HepG2 (cell line): Measurements from ENCODE around the gene TLX3. TPM values are rescaled to one million over a fixed set of nuclear protein-coding genes. Genes with fewer than 3 reads are reported as not detected.

Experiments used
- ATAC-seq: fragments of 200-7000 bp; cut with Tn5 transposase; 3 replicates; pipeline ENCODE4 v1.9.1; 2020; ENCODE audit warnings: mild to moderate bottlenecking, moderate library complexity
- BruUV-seq: library from RNA; stranded (reverse); fragments of 400-500 nt; replicated peaks from 2 replicates; lab custom pipeline; 2021; lab: Mats Ljungman, UMichigan
- CTCF ChIA-PET: fragments of 300-600 bp; formaldehyde crosslinking; extraction: SDS; loops from one replicate; lab custom pipeline; 2021; ENCODE audit warnings: low total read pairs, inconsistent platforms, low intra/inter-chr PET ratio; lab: Yijun Ruan, JAX
- POLR2A ChIA-PET: fragments of 350-600 bp; sonication (Branson Sonifier 250); formaldehyde crosslinking; loops from one replicate; lab custom pipeline; 2020; ENCODE audit warnings: antibody characterized with exemption, inconsistent platforms; lab: Yijun Ruan, JAX
- DNase-seq: peaks from one replicate; pipeline ENCODE4 v3.0.0-alpha.2; 2015; ENCODE audit warnings: low spot score
- FAIRE-seq: peaks from 3 replicates; lab custom pipeline; 2011; peaks lifted over from hg19 to GRCh38; lab: Jason Lieb, UNC
- H2AFZ ChIP-seq: one replicate; pipeline ENCODE4 v1.6.1; 2011; ENCODE audit warnings: low read length, inconsistent platforms
- H3K27ac ChIP-seq: fragments of 300-600 bp; 3 replicates; pipeline ENCODE4 v1.8.0; 2011; ENCODE audit warnings: mixed run types, mild to moderate bottlenecking, mixed read lengths, low read length, inconsistent platforms; ENCODE audit not compliant: insufficient read depth; ENCODE audit errors: extremely low read length
- H3K27me3 ChIP-seq, 2 experiments: fragments of 200-600 bp in 1 of 2; 2 replicates in 1 of 2; 3 replicates in 1 of 2; pipeline versions ENCODE4 v1.6.0 to v1.8.0; 2011; ENCODE audit warnings: low read length in 2 of 2, mild to moderate bottlenecking in 2 of 2, moderate library complexity in 2 of 2, inconsistent platforms in 1 of 2; ENCODE audit not compliant: insufficient read depth in 2 of 2, control insufficient read depth in 1 of 2
- H3K36me3 ChIP-seq, 2 experiments: fragments of 200-600 bp in 1 of 2; replicated peaks in 1 of 2; 2 replicates in 1 of 2; 3 replicates in 1 of 2; pipeline versions ENCODE4 v1.5.1 to v1.8.0; 2011; ENCODE audit warnings: low read length in 2 of 2, inconsistent platforms in 1 of 2; ENCODE audit not compliant: insufficient read depth in 2 of 2, control insufficient read depth in 1 of 2
- H3K4me1 ChIP-seq: 2 replicates; pipeline ENCODE4 v1.5.1; 2012; ENCODE audit warnings: low read length, inconsistent platforms; ENCODE audit not compliant: insufficient read depth
- H3K4me2 ChIP-seq: 2 replicates; pipeline ENCODE4 v1.6.0; 2011; ENCODE audit warnings: low read depth, low read length, inconsistent platforms
- H3K4me3 ChIP-seq, 3 experiments: fragments of 200-600 bp in 1 of 3; sonication (generic), shearing (Covaris generic) in 1 of 3; replicated peaks in 1 of 3; 2 replicates each; pipeline ENCODE4 v1.5.1; 2011 to 2016; ENCODE audit warnings: low read length in 3 of 3, inconsistent platforms in 2 of 3, low read depth in 2 of 3, mild to moderate bottlenecking in 2 of 3, control low read depth in 1 of 3, mixed read lengths in 1 of 3; ENCODE audit not compliant: insufficient read depth in 1 of 3
- H3K79me2 ChIP-seq: one replicate; pipeline ENCODE4 v1.6.1; 2011; ENCODE audit warnings: low read length, inconsistent platforms; ENCODE audit not compliant: insufficient read depth
- H3K9ac ChIP-seq: 2 replicates; pipeline ENCODE4 v1.6.0; 2011; ENCODE audit warnings: mild to moderate bottlenecking, low read depth, low read length, inconsistent platforms; ENCODE audit not compliant: insufficient read depth
- H3K9me3 ChIP-seq: 2 replicates; pipeline ENCODE4 v1.5.1; 2012; ENCODE audit warnings: mild to moderate bottlenecking, low read length
- H4K20me1 ChIP-seq: 2 replicates; pipeline ENCODE4 v1.6.0; 2011; ENCODE audit warnings: inconsistent platforms, mild to moderate bottlenecking, low read length, moderate library complexity; ENCODE audit not compliant: insufficient read depth
- CSRNP1 ChIP-seq: sonication (generic); formaldehyde crosslinking; IDR thresholded peaks from 2 replicates; pipeline ENCODE4 v1.8.1; 2023; ENCODE audit warnings: mild to moderate bottlenecking, missing genetic modification reagents
- FOXM1 ChIP-seq: sonication (generic); formaldehyde crosslinking; IDR thresholded peaks from 2 replicates; pipeline ENCODE4 v1.5.0; 2020; ENCODE audit warnings: missing genetic modification reagents
- HHEX ChIP-seq: IDR thresholded peaks from 2 replicates; pipeline ENCODE4 v1.6.1; 2016; ENCODE audit warnings: control low read depth
- MED1 ChIP-seq: sonication (generic); formaldehyde crosslinking; IDR thresholded peaks from 2 replicates; pipeline ENCODE4 v1.4.0; 2020; ENCODE audit warnings: missing genetic modification reagents
- NFRKB ChIP-seq: fragments of 450-650 bp; IDR thresholded peaks from 2 replicates; pipeline ENCODE4 v1.6.1; 2017
- ZFX ChIP-seq: sonication (generic); formaldehyde crosslinking; IDR thresholded peaks from 2 replicates; pipeline ENCODE4 v1.4.0; 2020; ENCODE audit warnings: mild to moderate bottlenecking, low read depth, missing genetic modification reagents, moderate library complexity
- ZMYM3 ChIP-seq: sonication (generic); formaldehyde crosslinking; IDR thresholded peaks from 2 replicates; pipeline ENCODE4 v1.5.1; 2020; ENCODE audit warnings: mild to moderate bottlenecking, missing genetic modification reagents
- ZNF101 ChIP-seq: sonication (generic); formaldehyde crosslinking; IDR thresholded peaks from 2 replicates; pipeline ENCODE4 v1.4.0; 2020; ENCODE audit warnings: mild to moderate bottlenecking, low read depth, missing genetic modification reagents, borderline replicate concordance
- ZNF225 ChIP-seq: sonication (generic); formaldehyde crosslinking; IDR thresholded peaks from 2 replicates; pipeline ENCODE4 v1.4.0; 2020; ENCODE audit warnings: mild to moderate bottlenecking, missing genetic modification reagents
- ZNF550 ChIP-seq: sonication (generic); formaldehyde crosslinking; IDR thresholded peaks from 2 replicates; pipeline ENCODE4 v1.4.0; 2020; ENCODE audit warnings: mild to moderate bottlenecking, missing genetic modification reagents, borderline replicate concordance
- ZNF556 ChIP-seq: sonication (generic); formaldehyde crosslinking; IDR thresholded peaks from 2 replicates; pipeline ENCODE4 v1.4.0; 2020; ENCODE audit warnings: mild to moderate bottlenecking, missing genetic modification reagents, borderline replicate concordance
- ZNF619 ChIP-seq: sonication (generic); formaldehyde crosslinking; IDR thresholded peaks from 2 replicates; pipeline ENCODE4 v1.4.0; 2020; ENCODE audit warnings: mild to moderate bottlenecking, missing genetic modification reagents
- ZNF674 ChIP-seq: sonication (generic); formaldehyde crosslinking; IDR thresholded peaks from 2 replicates; pipeline ENCODE4 v1.5.0; 2020; ENCODE audit warnings: low read depth, mild to moderate bottlenecking, missing genetic modification reagents
- ZNF790 ChIP-seq: sonication (generic); formaldehyde crosslinking; IDR thresholded peaks from 2 replicates; pipeline ENCODE4 v1.8.0; 2022; ENCODE audit warnings: missing genetic modification reagents, mild to moderate bottlenecking, borderline replicate concordance
- WGBS: methylation state at CpG from one replicate; pipeline ENCODE4 v1.1.6; 2017; ENCODE audit warnings: low lambda C conversion rate; 5-methylcytosine and 5-hydroxymethylcytosine counted together
- in situ Hi-C: cut with HindIII; loops from 2 replicates; pipeline ENCODE4 v1.10.0; 2017; ENCODE audit warnings: low pct_unique_long_range_greater_than_20kb; ENCODE audit not compliant: extremely low pct_ligation_motif_present
- intact Hi-C: fragments of 100-400 bp; cut with micrococcal nuclease; formaldehyde crosslinking; loops from one replicate; pipeline ENCODE4 v1.10.0; 2022; ENCODE audit not compliant: unreplicated experiment
- polyA plus RNA-seq, 8 experiments: library from polyadenylated mRNA; depleted of rRNA in 3 of 8; stranded (reverse) in 7 of 8; unstranded in 1 of 8; fragments of >200 nt; fragmentation: Illumina TruSeq in 4 of 8; extraction: Trizol in 4 of 8; gene quantifications; 2 replicates each; pipeline versions ENCODE4 v1.2.1 to v1.2.3, GENCODE V29; 2011 to 2016; ENCODE audit warnings: low read depth in 4 of 8, missing spikeins in 1 of 8, mixed read lengths in 1 of 8; ENCODE audit not compliant: insufficient read depth in 1 of 8
- total RNA-seq, 5 experiments: library from RNA; depleted of rRNA; stranded (reverse); fragments of >200 nt; fragmentation: Illumina TruSeq; extraction: Trizol; gene quantifications; 2 replicates each; pipeline ENCODE4 v1.2.3, GENCODE V29; 2016; ENCODE audit warnings: low read depth in 1 of 5

Gene TLX3
- total and polyA plus RNA-seq, 2 of the 13 experiments (the other 11 are each of a cell fraction or from before 2014, with no cell fraction given): not detected

- H4K20me1 ChIP-seq: no peaks in the 10 kb centered on the region
- no peak overlapping the region for H2AFZ ChIP-seq
- no peak for DNase-seq
- intact Hi-C loops (no loop called here), in situ Hi-C loops (no loop called here)
- FAIRE-seq: no peak
- ChIA-PET CTCF (no interaction called here), POLR2A (no interaction called here)
- H3K9ac ChIP-seq: no peak overlapping the region
- BruUV-seq: no TSS peak
- no peak overlapping the region for H3K4me3 ChIP-seq
- WGBS: 74% methylated on average over 23 of the region's 41 CpGs
- no peak overlapping the region for H3K27ac ChIP-seq
- H3K79me2 ChIP-seq: no peaks in the 10 kb centered on the region
- H3K4me2 ChIP-seq: no peak overlapping the region
- ATAC-seq: no peak
- H3K36me3 ChIP-seq: no peaks in the 10 kb centered on the region
- H3K27me3 ChIP-seq: peaks cover 6 to 56% of the 10 kb centered on the region in 2 experiments; a peak in 4 of 5 replicates
- no peaks in the 10 kb centered on the region for H3K4me1 ChIP-seq
- TF ChIP-seq CSRNP1 (no peak), FOXM1 (no peak), NFRKB (no peak), ZNF556 (CRISPR knock-in tag) (no peak), MED1 (CRISPR knock-in tag) (no peak), HHEX (no peak), ZNF674 (CRISPR knock-in tag) (no peak), ZNF101 (no peak), ZNF225 (CRISPR knock-in tag) (no peak), ZNF790 (CRISPR knock-in tag) (no peak), ZFX (no peak), ZNF550 (CRISPR knock-in tag) (no peak), ZNF619 (CRISPR knock-in tag) (no peak), ZMYM3 (CRISPR knock-in tag) (no peak)
- H3K9me3 ChIP-seq: no peaks in the 10 kb centered on the region
Measured at GRCh38 chr5:171310212-171310818, 1.3 kb downstream of the TLX3 start.
